Measurements from ENCODE around the gene PLEKHA8. TPM values are rescaled to one million over a fixed set of nuclear protein-coding genes. Genes with fewer than 3 reads are reported as not detected.

Gene PLEKHA8
- total RNA-seq, 1 donor from 2014 or later, result 62.1 TPM

DNA sequence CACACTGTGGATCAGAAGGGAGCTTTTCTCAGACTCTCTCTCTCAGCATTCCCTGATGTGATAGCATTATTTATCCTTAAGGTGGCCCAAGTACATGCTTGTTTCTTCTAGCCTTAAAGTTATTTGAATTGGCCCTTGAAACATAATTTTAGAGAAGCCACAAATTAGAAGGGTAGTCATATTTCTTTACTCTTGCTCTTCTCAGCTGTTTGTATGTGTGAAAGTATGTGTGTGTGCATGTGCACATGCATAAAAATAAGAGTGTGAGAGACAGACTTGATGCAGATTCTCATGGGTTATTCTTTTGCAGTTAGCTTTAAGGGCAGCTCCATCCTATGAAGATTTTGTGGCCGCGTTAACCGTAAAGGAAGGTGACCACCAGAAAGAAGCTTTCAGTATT lies 50.1 kb downstream of the PLEKHA8 start:
- no peak overlapping the region for H3K27ac Mint-ChIP-seq
- TF ChIP-seq, protein P1, sequence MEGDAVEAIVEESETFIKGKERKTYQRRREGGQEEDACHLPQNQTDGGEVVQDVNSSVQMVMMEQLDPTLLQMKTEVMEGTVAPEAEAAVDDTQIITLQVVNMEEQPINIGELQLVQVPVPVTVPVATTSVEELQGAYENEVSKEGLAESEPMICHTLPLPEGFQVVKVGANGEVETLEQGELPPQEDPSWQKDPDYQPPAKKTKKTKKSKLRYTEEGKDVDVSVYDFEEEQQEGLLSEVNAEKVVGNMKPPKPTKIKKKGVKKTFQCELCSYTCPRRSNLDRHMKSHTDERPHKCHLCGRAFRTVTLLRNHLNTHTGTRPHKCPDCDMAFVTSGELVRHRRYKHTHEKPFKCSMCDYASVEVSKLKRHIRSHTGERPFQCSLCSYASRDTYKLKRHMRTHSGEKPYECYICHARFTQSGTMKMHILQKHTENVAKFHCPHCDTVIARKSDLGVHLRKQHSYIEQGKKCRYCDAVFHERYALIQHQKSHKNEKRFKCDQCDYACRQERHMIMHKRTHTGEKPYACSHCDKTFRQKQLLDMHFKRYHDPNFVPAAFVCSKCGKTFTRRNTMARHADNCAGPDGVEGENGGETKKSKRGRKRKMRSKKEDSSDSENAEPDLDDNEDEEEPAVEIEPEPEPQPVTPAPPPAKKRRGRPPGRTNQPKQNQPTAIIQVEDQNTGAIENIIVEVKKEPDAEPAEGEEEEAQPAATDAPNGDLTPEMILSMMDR (IDR thresholded peaks at IDR 0.05; ENCODE audit: unreplicated experiment), result no peak
- DNase-seq (ENCODE audit: low spot score, unreplicated experiment), result no peak
- H3K36me3 Mint-ChIP-seq (ENCODE audit: insufficient read depth), result peaks cover 15% of the 10 kb centered on the region
- no peak overlapping the region for H3K4me3 Mint-ChIP-seq (ENCODE audit: low read depth)
- peaks cover 10% of the 10 kb centered on the region for H3K4me1 Mint-ChIP-seq (ENCODE audit: low read depth)
- H3K9me3 Mint-ChIP-seq (ENCODE audit: low read depth), result no peaks in the 10 kb centered on the region
- no peaks in the 10 kb centered on the region for H3K27me3 Mint-ChIP-seq

DNA sequence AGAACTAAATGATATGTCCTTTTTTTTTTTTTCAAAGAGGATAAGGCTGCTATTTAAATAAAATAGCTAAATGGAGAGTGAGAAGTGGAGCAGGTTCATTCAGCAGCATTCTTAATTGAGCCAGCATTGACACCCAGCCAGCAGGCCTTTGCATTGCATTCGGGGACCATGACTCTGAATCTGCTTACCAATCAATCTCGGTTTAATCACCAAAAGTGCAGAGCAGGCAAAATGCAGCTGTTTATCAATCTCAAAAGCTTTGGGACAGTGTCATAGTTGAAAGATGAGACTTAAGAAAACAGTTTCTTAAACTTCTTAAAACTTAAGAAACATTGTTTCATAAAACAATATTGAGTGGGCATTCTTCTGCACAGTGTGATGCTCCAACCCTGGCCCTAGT lies 51.7 kb downstream of the PLEKHA8 start:
- Mint-ChIP-seq H3K36me3 (ENCODE audit: insufficient read depth) (peaks cover 16% of the 10 kb centered on the region), H3K27ac (no peak overlapping the region), H3K4me3 (ENCODE audit: low read depth) (no peak overlapping the region), H3K27me3 (no peaks in the 10 kb centered on the region), H3K4me1 (ENCODE audit: low read depth) (peaks cover 10% of the 10 kb centered on the region), H3K9me3 (ENCODE audit: low read depth) (no peaks in the 10 kb centered on the region)
- no peak for DNase-seq (ENCODE audit: low spot score, unreplicated experiment)
- TF ChIP-seq, protein P1 (IDR thresholded peaks at IDR 0.05; ENCODE audit: unreplicated experiment), result no peak

DNA sequence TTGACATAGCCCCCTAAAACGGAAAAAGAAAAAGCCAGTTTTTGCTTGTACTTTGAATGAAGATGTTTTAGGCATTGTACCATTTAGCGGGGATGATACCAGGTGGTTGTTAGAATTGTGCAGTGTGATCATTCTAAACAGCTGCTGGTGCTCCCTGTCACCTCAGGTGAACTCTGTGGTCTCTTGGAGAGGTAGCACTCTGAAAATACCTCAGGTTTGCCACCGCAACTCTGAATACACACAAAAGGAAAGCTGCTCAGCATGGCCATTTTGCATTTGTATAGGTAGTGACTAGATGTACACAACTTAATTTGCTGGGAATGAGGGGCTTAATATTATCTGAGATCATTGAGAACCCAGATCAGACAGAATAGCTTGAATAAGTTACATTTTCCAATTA lies 52.6 kb downstream of the PLEKHA8 start:
- Mint-ChIP-seq H3K27ac (no peak overlapping the region), H3K4me1 (ENCODE audit: low read depth) (peaks cover 10% of the 10 kb centered on the region), H3K27me3 (no peaks in the 10 kb centered on the region), H3K9me3 (ENCODE audit: low read depth) (no peaks in the 10 kb centered on the region), H3K4me3 (ENCODE audit: low read depth) (no peak overlapping the region), H3K36me3 (ENCODE audit: insufficient read depth) (peaks cover 18% of the 10 kb centered on the region)
- DNase-seq (ENCODE audit: low spot score, unreplicated experiment), result no peak
- TF ChIP-seq, protein P1 (IDR thresholded peaks at IDR 0.05; ENCODE audit: unreplicated experiment), result no peak

DNA sequence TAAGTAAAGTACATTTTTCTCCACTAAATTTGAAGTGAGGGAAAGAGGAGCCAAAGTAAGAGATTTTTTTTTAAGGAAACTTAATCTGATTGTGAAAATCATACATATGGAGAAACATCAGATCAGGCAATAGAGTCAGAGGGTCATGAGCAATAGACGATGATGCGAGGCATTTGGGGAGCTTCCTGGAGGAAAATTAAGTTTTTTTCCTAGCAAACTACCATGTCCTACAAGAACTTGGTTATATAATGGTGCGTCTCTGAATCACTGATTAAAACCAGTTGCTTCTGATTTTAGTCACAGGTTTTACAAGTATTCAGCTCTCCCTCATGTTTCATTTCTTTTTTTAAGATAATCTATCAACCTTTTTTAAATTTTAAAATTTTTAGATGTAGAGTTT lies 54.5 kb downstream of the PLEKHA8 start:
- TF ChIP-seq, protein P1 (IDR thresholded peaks at IDR 0.05; ENCODE audit: unreplicated experiment), result no peak
- Mint-ChIP-seq H3K9me3 (ENCODE audit: low read depth) (no peaks in the 10 kb centered on the region), H3K4me1 (ENCODE audit: low read depth) (no peaks in the 10 kb centered on the region), H3K4me3 (ENCODE audit: low read depth) (no peak overlapping the region), H3K36me3 (ENCODE audit: insufficient read depth) (peaks cover 21% of the 10 kb centered on the region), H3K27ac (no peak overlapping the region), H3K27me3 (no peaks in the 10 kb centered on the region)
- DNase-seq (ENCODE audit: low spot score, unreplicated experiment), result no peak

DNA sequence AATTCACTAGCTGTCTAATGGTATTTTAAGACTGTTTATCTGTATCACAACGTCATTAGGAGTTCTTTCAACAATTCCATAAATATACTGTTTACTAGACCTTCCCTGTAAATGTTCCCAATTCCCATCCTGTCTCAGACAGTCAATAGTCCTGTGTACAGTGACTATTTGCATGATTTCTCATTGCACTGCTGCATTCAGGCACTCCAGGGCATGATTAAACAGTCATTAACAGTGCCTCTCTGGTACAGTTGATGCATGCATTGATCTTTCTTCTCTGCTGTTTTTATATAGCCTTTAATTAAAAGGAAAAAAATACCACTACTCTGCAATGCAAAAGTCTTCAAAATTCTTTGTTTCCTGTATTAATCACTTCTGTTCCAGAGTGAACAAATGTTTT lies 55.1 kb downstream of the PLEKHA8 start:
- Mint-ChIP-seq H3K36me3 (ENCODE audit: insufficient read depth) (peaks cover 23% of the 10 kb centered on the region), H3K27ac (no peak overlapping the region), H3K4me1 (ENCODE audit: low read depth) (no peaks in the 10 kb centered on the region), H3K9me3 (ENCODE audit: low read depth) (no peaks in the 10 kb centered on the region), H3K27me3 (no peaks in the 10 kb centered on the region), H3K4me3 (ENCODE audit: low read depth) (no peak overlapping the region)
- no peak for DNase-seq (ENCODE audit: low spot score, unreplicated experiment)
- TF ChIP-seq, protein P1 (IDR thresholded peaks at IDR 0.05; ENCODE audit: unreplicated experiment), result no peak
